ENCODE results near the gene ZNRF2.
"Not testable (repeated sequence)": the region's sequence is repeated elsewhere in the genome, so short reads cannot be mapped to it uniquely, and the experiment has no call there.

ZNRF2 gene

GRCh38 chr7:30290317-30290716 lies 5.9 kb downstream of the ZNRF2 start:
- not testable (repeated sequence) for H3K27ac ChIP-seq (ENCODE audit: low read depth, low read length); H3K9ac ChIP-seq (ENCODE audit: low read length); H3K9me3 ChIP-seq (ENCODE audit: control insufficient read depth, insufficient read depth, low read depth, low read length); H3K4me3 ChIP-seq (ENCODE audit: low read depth, low read length); H3K27me3 ChIP-seq (ENCODE audit: control insufficient read depth, insufficient read depth, low read length); H3K36me3 ChIP-seq (ENCODE audit: control insufficient read depth, insufficient read depth, low read length)
- peaks cover 18% of the 10 kb centered on the region for H3K4me1 ChIP-seq (ENCODE audit: control insufficient read depth, insufficient read depth, low read length)

GRCh38 chr7:30292416-30293038 lies 8.1 kb downstream of the ZNRF2 start:
- H3K9me3 ChIP-seq (ENCODE audit: control insufficient read depth, insufficient read depth, low read depth, low read length); H3K27ac ChIP-seq (ENCODE audit: low read depth, low read length); H3K27me3 ChIP-seq (ENCODE audit: control insufficient read depth, insufficient read depth, low read length); H3K4me3 ChIP-seq (ENCODE audit: low read depth, low read length); H3K9ac ChIP-seq (ENCODE audit: low read length); H3K36me3 ChIP-seq (ENCODE audit: control insufficient read depth, insufficient read depth, low read length): not testable (repeated sequence)
- H3K4me1 ChIP-seq (ENCODE audit: control insufficient read depth, insufficient read depth, low read length): peaks cover 13% of the 10 kb centered on the region

- not testable (repeated sequence) for H3K27me3 ChIP-seq (ENCODE audit: control insufficient read depth, insufficient read depth, low read length); H3K9ac ChIP-seq (ENCODE audit: low read length); H3K27ac ChIP-seq (ENCODE audit: low read depth, low read length); H3K4me3 ChIP-seq (ENCODE audit: low read depth, low read length); H3K9me3 ChIP-seq (ENCODE audit: control insufficient read depth, insufficient read depth, low read depth, low read length); H3K4me1 ChIP-seq (ENCODE audit: control insufficient read depth, insufficient read depth, low read length); H3K36me3 ChIP-seq (ENCODE audit: control insufficient read depth, insufficient read depth, low read length)
Measured at GRCh38 chr7:30296304-30296703, 11.9 kb downstream of the ZNRF2 start.

DNA sequence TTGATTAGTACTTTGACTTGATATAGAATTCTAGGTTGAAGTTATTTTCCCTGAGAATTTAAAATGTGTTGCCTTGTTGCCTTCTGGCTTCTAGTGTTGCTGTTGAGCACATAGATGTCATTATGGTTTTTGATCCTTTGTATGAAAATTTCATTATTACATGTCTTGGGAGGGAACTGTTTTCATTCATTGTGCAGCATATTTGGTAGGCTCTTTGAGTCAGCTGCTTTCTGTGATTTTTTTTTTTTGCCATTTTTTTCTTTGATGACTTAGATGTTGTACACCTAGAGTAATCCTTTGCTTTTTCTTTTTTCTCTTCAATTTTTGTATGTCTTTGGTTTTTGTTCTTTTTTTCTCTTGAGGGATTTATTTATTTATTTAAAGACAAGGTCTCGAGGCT lies 13.1 kb downstream of the ZNRF2 start:
- not testable (repeated sequence) for H3K4me1 ChIP-seq (ENCODE audit: control insufficient read depth, insufficient read depth, low read length); H3K36me3 ChIP-seq (ENCODE audit: control insufficient read depth, insufficient read depth, low read length); H3K27ac ChIP-seq (ENCODE audit: low read depth, low read length); H3K4me3 ChIP-seq (ENCODE audit: low read depth, low read length); H3K9me3 ChIP-seq (ENCODE audit: control insufficient read depth, insufficient read depth, low read depth, low read length); H3K9ac ChIP-seq (ENCODE audit: low read length); H3K27me3 ChIP-seq (ENCODE audit: control insufficient read depth, insufficient read depth, low read length)

DNA sequence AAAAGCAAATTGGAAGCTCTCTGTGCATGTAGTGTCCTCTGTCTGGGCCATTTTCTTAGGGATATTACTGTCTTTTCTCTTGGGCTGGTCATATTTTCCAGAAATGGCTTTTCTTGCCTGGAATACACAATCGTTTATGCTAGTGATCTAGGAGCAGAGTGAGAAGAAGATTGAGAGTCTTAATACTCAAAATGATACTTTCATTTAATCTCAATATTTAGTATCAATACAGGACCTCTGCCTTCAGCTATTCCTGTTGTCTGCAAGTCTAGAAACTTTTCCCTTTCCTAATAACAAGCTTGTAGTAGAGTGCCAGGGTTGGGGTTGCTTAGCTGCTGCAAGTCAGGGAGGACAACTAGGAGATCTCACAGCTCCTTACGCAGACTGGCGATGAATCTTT lies 14.0 kb downstream of the ZNRF2 start:
- not testable (repeated sequence) for H3K4me3 ChIP-seq (ENCODE audit: low read depth, low read length); H3K9me3 ChIP-seq (ENCODE audit: control insufficient read depth, insufficient read depth, low read depth, low read length); H3K36me3 ChIP-seq (ENCODE audit: control insufficient read depth, insufficient read depth, low read length); H3K4me1 ChIP-seq (ENCODE audit: control insufficient read depth, insufficient read depth, low read length); H3K9ac ChIP-seq (ENCODE audit: low read length); H3K27me3 ChIP-seq (ENCODE audit: control insufficient read depth, insufficient read depth, low read length); H3K27ac ChIP-seq (ENCODE audit: low read depth, low read length)

DNA sequence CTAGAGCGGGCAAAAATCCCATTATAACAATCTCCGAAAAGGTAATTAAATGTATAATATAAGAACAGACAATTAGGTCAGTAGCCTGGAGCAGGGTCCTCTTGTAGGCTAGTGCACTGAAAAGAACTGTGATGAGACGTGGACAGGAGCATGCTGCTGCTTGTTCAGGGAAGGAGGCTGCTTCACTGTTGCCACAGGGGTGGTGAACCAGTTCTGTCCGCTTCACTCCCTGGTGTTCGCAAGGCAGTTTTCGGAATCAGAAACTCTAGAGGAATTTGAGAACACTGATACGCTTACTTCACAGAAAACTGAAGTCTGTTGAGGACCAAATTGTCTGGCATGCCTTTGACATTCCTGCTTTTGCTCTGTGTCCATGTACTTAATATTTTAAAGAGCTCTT lies 17.4 kb downstream of the ZNRF2 start:
- no peak overlapping the region for H3K4me3 ChIP-seq (ENCODE audit: low read depth, low read length)
- H3K4me1 ChIP-seq (ENCODE audit: control insufficient read depth, insufficient read depth, low read length): peaks cover 5% of the 10 kb centered on the region; the same call in 1 of the 2 replicates
- H3K9ac ChIP-seq (ENCODE audit: low read length): no peak overlapping the region
- no peaks in the 10 kb centered on the region for H3K9me3 ChIP-seq (ENCODE audit: control insufficient read depth, insufficient read depth, low read depth, low read length)
- H3K36me3 ChIP-seq (ENCODE audit: control insufficient read depth, insufficient read depth, low read length): no peaks in the 10 kb centered on the region
- H3K27ac ChIP-seq (ENCODE audit: low read depth, low read length): no peak overlapping the region
- H3K27me3 ChIP-seq (ENCODE audit: control insufficient read depth, insufficient read depth, low read length): no peaks in the 10 kb centered on the region

DNA sequence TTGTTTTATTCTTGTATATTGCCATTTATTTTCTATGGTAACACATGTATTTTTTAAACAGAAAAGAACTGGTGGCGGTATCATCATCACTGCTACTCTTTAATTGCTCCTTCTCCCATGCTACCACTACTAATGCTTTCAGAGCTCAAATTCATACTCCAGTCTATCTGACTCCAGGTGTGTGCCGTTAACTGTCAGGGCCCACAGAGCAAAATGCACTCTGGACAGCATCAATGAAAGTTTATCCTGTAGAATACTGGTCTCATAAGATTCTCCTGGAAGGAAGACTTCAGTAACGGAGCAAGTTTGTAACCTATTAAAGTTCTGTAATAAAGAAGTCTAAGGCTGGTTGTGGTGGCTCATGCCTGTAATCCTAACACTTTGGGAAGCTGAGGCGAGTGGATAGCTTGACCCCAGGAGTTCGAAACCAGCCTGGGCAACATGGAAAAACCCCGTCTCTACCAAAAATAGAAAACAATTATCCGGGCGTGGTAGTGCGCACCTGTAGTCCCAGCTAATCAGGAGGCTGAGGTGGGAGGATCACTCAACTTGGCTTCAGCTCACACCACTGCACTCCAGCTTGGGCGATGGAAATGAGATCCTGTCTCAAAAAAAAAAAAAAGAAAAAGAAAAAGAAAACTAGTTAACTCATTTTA lies 18.4 kb downstream of the ZNRF2 start:
- no peaks in the 10 kb centered on the region for H3K36me3 ChIP-seq (ENCODE audit: control insufficient read depth, insufficient read depth, low read length)
- peaks cover 8% of the 10 kb centered on the region; the same call in 1 of the 2 replicates for H3K4me1 ChIP-seq (ENCODE audit: control insufficient read depth, insufficient read depth, low read length)
- H3K9me3 ChIP-seq (ENCODE audit: control insufficient read depth, insufficient read depth, low read depth, low read length): no peaks in the 10 kb centered on the region
- H3K27me3 ChIP-seq (ENCODE audit: control insufficient read depth, insufficient read depth, low read length): no peaks in the 10 kb centered on the region
- H3K4me3 ChIP-seq (ENCODE audit: low read depth, low read length): no peak overlapping the region
- H3K27ac ChIP-seq (ENCODE audit: low read depth, low read length): no peak overlapping the region
- no peak overlapping the region for H3K9ac ChIP-seq (ENCODE audit: low read length)

GRCh38 chr7:30303312-30304039 lies 19.1 kb downstream of the ZNRF2 start:
- no peak overlapping the region for H3K27ac ChIP-seq (ENCODE audit: low read depth, low read length)
- no peak overlapping the region for H3K4me3 ChIP-seq (ENCODE audit: low read depth, low read length)
- H3K9ac ChIP-seq (ENCODE audit: low read length): no peak overlapping the region
- H3K27me3 ChIP-seq (ENCODE audit: control insufficient read depth, insufficient read depth, low read length): no peaks in the 10 kb centered on the region
- H3K9me3 ChIP-seq (ENCODE audit: control insufficient read depth, insufficient read depth, low read depth, low read length): no peaks in the 10 kb centered on the region
- H3K4me1 ChIP-seq (ENCODE audit: control insufficient read depth, insufficient read depth, low read length): peaks cover 14% of the 10 kb centered on the region
- H3K36me3 ChIP-seq (ENCODE audit: control insufficient read depth, insufficient read depth, low read length): no peaks in the 10 kb centered on the region

GRCh38 chr7:30304177-30304884 lies 19.9 kb downstream of the ZNRF2 start:
- Histone ChIP-seq H3K9ac (ENCODE audit: low read length) (no peak overlapping the region), H3K27me3 (ENCODE audit: control insufficient read depth, insufficient read depth, low read length) (no peaks in the 10 kb centered on the region), H3K36me3 (ENCODE audit: control insufficient read depth, insufficient read depth, low read length) (no peaks in the 10 kb centered on the region), H3K27ac (ENCODE audit: low read depth, low read length) (no peak overlapping the region), H3K4me3 (ENCODE audit: low read depth, low read length) (no peak overlapping the region), H3K4me1 (ENCODE audit: control insufficient read depth, insufficient read depth, low read length) (peaks cover 14% of the 10 kb centered on the region), H3K9me3 (ENCODE audit: control insufficient read depth, insufficient read depth, low read depth, low read length) (no peaks in the 10 kb centered on the region)

GRCh38 chr7:30306976-30307375 lies 22.6 kb downstream of the ZNRF2 start:
- H3K4me1 ChIP-seq (ENCODE audit: control insufficient read depth, insufficient read depth, low read length): peaks cover 18% of the 10 kb centered on the region
- no peaks in the 10 kb centered on the region for H3K27me3 ChIP-seq (ENCODE audit: control insufficient read depth, insufficient read depth, low read length)
- no peak overlapping the region for H3K27ac ChIP-seq (ENCODE audit: low read depth, low read length)
- no peak overlapping the region for H3K9ac ChIP-seq (ENCODE audit: low read length)
- no peak overlapping the region for H3K4me3 ChIP-seq (ENCODE audit: low read depth, low read length)
- no peaks in the 10 kb centered on the region for H3K9me3 ChIP-seq (ENCODE audit: control insufficient read depth, insufficient read depth, low read depth, low read length)
- no peaks in the 10 kb centered on the region for H3K36me3 ChIP-seq (ENCODE audit: control insufficient read depth, insufficient read depth, low read length)

- H3K4me3 ChIP-seq (ENCODE audit: low read depth, low read length): no peak overlapping the region
- H3K36me3 ChIP-seq (ENCODE audit: control insufficient read depth, insufficient read depth, low read length): no peaks in the 10 kb centered on the region
- no peak overlapping the region for H3K27ac ChIP-seq (ENCODE audit: low read depth, low read length)
- no peak overlapping the region for H3K9ac ChIP-seq (ENCODE audit: low read length)
- H3K27me3 ChIP-seq (ENCODE audit: control insufficient read depth, insufficient read depth, low read length): no peaks in the 10 kb centered on the region
- H3K4me1 ChIP-seq (ENCODE audit: control insufficient read depth, insufficient read depth, low read length): peaks cover 24% of the 10 kb centered on the region
- H3K9me3 ChIP-seq (ENCODE audit: control insufficient read depth, insufficient read depth, low read depth, low read length): no peaks in the 10 kb centered on the region
Measured at GRCh38 chr7:30308389-30308788, 24.0 kb downstream of the ZNRF2 start.

Data from HUES6 (cell line).